GM21381 (cell line): ENCODE results near the gene MAST1.
"Not testable (repeated sequence)": the region's sequence is repeated elsewhere in the genome, so short reads cannot be mapped to it uniquely, and the experiment has no call there.

ENCODE experiments used
- ATAC-seq: cut with Tn5 transposase; IDR thresholded peaks from one replicate; pipeline ENCODE4 v1.9.1; 2021; ENCODE audit warnings: mild to moderate bottlenecking, moderate library complexity; ENCODE audit not compliant: unreplicated experiment

MAST1 gene

DNA sequence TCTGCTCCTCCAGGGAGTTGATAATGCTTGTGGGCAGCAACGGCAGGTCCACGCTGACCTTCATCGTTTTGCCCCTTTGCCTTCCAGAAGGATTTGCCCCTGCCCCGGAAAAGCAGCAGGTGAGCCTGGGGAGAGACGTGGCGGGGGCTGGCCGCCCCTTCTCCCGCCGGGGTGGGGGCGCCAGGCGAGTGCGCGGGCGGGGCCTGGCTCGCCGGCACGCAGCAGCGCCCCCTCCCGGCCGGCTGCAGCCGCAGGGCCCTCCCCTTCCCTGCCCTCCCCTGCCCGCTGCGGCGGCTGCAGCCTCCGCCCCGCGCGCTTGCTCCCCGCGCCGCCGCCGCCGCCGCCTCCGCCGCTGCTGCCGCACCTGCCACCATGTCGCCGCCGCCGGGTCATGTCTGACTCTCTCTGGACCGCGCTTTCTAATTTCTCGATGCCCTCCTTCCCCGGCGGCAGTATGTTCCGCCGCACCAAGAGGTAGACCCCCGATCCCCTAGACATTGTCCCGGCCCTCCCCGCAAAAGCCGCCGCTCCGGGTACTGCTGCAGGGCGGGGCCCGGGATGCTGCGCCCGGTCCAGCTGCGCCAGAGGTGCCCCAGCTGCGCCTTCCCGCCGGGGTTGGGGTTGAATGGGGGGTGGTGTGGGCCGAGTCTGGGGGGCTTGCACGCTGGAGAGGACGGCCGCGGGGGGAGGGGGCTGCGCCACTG, at the start of gene MAST1:
TSS of gene MAST1 (plus strand) at position 334 of the 704 bp plus-strand sequence. CDS start at position 392, 58 bp downstream.
- no peak for ATAC-seq

GRCh38 chr19:12788682-12789097, 49.6 kb upstream of the MAST1 start:
- ATAC-seq, result no peak

GRCh38 chr19:12789098-12789903, 49.0 kb upstream of the MAST1 start:
- ATAC-seq, result no peak

GRCh38 chr19:12789904-12790619, 48.3 kb upstream of the MAST1 start:
- peak; percentile 38 for ATAC-seq

DNA sequence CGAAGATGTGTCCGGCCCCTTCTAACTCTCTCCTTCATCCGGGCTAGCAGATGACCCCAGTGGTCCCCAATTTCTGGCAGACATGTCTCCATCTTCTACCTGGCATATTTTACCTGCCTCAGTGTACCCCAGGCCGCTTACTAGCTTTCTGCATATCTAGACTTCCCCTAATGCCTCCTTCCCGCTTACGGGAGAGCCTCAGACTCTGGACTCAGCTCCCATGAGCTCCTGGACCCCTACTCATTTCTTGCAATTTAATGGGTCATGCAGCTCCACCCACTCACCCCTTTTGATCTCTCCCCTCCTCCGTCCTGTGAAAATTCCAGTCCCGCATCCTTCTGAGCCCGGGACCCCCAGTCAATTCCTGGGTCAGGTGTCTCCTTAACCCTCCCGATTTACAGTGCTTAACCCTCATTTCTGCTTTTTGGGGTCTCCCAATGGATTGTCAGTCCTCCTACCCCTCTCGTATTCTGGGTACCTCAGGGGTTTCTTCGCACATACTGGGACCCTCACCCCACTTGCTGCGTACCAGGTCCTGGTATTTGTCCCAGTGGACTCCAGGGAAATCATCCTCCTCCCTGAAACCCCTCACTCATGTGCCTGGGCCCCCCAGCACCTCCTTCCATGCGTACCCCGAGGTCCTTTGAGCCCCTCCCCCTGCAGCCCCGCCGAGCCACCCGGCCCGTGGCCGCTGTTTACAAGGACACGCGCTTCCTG, 47.5 kb upstream of the MAST1 start:
- no peak for ATAC-seq

GRCh38 chr19:12791345-12792050, 46.8 kb upstream of the MAST1 start, which contains the start of gene JUNB:
Gene JUNB, plus strand, starts transcription at chr19:12791486. Its CDS starts 286 bp downstream, at chr19:12791772.
- ATAC-seq, result peak; percentile 29

- no peak for ATAC-seq
Measured at GRCh38 chr19:12792051-12792852, 46.1 kb upstream of the MAST1 start.

DNA sequence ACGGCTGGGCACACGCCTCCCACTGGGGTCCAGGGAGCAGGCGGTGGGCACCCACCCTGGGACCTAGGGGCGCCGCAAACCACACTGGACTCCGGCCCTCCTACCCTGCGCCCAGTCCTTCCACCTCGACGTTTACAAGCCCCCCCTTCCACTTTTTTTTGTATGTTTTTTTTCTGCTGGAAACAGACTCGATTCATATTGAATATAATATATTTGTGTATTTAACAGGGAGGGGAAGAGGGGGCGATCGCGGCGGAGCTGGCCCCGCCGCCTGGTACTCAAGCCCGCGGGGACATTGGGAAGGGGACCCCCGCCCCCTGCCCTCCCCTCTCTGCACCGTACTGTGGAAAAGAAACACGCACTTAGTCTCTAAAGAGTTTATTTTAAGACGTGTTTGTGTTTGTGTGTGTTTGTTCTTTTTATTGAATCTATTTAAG, 45.4 kb upstream of the MAST1 start:
- no peak for ATAC-seq

DNA sequence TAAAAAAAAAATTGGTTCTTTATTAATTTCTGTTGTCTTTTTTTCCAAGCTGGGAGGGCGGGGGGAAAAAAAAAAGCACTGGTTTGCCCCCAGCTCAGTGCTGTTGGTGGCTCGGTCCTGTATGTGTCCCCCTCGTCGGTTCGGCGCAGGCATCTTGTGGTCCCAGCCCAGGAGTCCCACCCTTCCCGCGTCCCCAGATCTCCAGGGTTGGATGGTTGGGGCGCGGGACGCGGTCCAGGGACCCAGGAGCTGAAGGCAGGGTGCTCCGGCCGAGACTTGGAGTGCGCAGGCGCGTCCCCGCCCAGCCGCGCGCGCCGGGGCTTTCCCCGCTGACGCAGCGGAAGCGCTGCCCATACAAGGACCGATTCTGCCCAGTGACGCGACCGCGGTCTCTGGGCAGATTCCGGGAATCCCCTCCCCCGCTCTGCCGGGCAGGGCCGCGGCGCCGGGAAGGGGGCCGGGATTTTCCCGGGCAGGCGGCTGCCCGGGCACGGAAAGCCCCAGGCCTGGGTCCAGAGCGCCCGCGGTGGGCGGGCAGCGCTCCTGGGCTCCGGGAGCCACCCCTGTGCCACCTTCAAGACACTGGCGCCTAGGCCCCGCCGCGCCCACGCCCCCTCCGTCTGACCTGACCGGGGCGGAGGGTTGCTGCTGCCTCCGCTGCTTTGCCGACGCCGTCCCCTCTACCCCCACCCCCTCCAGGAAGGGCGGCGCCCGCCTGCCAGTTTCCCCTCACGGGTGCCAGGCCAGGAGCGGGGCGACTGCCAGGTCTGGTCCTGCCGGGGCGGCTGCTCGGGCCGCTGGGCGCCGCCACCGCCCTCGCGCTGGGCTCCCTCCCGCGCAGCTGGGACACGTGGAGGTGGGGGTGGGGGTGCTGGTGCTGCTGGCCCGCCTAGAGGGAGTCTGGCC, 44.8 kb upstream of the MAST1 start:
- peak; percentile 29 for ATAC-seq

GRCh38 chr19:12794196-12794941, 43.9 kb upstream of the MAST1 start:
- no peak for ATAC-seq

DNA sequence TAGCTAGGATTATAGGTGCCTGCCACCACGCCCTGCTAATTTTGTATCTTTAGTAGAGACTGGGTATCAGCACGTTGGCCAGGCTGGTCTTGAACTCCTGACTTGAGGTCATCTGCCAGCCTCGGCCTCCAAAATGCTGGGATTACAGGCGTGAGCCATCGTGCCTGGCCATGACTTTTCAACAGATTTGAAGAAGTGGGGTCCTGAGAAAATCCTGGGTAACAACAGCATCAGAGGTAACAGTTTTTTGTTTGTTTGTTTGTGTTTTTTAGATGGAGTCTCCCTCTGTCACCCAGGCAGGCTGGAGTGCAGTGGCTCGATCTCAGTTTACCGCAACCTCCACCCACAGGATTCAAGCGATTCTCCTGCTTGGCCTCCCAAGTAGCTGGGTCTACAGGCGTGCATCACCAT, 43.3 kb upstream of the MAST1 start:
- ATAC-seq, result no peak

DNA sequence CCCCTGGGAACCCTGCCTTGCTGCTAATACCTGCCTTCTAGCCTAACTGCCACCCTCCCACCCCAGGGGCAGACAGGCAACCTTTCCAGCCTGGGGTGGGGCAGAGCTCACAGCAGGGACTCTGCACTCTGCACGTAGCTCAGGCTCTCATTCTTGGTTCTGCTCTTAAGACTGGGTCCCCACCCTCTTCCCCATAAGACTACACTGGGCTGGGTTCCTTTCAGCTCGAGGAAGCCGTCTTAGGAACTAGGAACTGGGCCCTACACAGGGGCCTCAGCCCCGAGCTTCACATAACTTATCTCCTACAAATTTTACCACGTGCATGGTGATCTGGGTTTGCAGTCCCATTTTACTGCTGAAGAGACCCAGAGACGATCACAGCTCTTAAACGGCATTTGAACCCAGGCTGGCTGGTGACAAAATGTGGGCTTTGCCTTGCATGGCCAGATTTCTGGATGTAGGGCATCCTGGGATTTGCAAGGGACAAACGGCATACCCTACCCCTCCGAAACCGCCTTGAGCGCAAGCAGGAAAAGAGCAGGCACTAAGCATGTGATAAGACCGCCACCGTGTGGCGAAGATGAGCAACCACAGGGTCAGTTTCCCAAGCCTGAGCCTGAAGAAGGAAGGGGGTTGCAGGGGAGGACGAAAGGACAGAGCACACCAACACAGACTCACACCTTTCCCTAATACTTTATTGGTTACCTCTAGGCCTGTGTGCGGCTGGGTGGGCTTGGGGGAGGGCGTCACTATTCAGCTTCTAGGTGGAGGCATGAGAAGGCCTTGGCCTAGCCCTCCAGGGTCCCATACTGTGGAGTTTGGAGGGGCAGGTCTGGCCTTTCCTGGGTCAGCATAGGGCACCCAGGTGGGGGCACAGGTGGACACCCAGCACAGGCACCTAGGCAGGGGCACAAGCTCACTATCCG, 41.9 kb upstream of the MAST1 start:
- ATAC-seq, result no peak

DNA sequence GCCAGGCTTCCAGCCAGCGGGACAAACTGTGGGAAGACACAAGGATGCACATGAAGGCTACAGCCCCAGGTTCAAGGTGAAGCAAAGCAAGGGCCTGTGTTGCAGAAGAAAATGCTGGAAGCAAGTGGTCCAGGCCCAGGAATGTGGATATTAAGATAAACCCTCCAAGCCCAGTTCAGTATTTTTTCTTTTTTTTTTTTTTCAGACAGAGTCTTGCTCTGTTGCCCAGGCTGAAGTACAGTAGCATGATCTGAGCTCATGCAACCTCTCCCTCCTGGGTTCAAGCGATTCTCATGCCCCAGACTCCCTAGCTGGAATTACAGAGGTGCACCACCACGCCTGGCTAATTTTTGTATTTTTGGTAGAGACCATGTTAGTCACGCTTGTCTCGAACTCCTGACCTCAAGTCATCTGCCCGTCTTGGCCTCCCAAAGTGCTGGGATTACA, 41.2 kb upstream of the MAST1 start:
- ATAC-seq, result no peak

DNA sequence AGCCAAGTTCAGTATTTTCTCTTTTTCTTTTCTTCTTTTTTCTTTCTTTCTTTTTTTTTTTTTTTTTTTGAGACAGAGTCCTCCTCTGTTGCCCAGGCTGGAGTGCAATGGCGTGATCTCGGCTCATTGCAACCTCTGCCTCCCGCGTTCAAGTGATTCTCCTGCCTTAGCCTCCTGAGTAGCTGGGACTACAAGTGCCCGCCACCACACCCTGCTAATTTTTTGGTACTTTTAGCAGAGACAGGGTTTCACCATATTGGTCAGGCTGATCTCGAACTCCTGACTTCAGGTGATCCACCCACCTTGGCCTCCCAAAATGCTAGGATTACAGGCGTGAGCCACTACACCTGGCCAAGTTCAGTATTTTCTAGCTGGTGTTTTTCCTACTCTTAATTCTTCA, 40.7 kb upstream of the MAST1 start:
- ATAC-seq, result not testable (repeated sequence)

DNA sequence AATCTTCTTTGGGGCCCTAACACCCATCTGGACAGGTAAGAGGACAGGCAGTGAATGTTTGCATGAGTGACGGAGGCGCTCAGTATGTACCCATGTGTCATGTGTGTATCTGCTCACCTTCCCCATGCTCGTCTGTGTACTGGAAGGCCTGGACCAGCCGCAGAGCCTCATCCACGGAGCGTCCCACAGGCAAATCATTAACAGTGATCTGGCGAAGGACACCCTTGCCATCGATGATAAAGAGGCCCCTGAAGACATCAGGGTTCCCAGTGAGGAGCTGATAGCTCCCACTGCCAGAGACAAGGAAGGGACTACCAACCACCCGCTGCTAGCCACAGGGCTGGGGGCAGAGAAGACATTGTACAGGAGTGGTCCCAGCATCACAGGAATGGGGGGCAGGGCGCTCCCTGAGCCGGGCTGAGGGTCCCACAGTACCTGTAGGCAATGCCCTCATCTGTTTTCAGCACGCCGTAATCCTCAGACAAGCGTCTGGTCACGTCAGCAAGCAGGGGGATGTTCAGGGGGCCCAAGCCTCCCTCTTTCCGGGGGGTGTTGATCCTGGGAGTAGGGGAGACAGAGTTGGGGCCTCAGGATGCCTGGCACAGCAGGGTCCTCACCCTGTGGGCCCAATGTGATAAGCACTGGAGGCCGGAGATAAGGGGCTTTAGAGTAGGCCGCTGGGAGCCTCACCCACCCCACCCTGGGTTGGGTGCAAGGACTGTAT, 38.4 kb upstream of the MAST1 start:
- no peak for ATAC-seq

GRCh38 chr19:12800466-12800770, 37.9 kb upstream of the MAST1 start:
- no peak for ATAC-seq
